ENCODE results near the gene PCDHGA1.
A peak's percentile ranks its signal among the peaks of the same experiment; 100 is the strongest.
"Not testable (repeated sequence)": the region's sequence is repeated elsewhere in the genome, so short reads cannot be mapped to it uniquely, and the experiment has no call there.

Gene PCDHGA1

DNA sequence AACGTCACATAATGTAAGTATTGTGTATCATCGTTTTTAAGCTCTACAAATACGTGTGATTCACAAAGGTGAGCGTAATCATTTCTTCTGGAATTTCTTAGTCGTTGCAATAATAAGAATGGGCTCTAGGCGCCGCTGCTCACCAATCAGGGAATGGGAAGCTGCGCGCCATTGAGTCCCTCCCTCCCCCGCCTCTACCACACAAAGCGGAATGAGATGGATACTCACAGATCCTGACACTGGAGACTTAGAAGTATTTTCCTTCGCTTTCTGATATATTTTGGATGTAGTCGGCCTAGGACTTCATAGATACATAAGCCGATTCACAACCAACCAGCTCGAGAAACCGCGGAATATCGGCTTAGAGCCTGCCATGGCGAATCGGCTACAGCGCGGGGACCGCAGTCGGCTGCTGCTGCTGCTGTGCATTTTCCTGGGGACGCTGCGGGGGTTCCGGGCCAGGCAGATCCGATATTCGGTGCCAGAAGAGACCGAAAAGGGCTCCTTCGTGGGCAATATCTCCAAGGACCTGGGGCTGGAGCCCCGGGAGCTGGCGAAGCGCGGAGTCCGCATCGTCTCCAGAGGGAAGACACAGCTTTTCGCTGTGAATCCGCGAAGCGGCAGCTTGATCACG is 90.7 kb downstream of the PCDHGA1 start, which contains the start of gene PCDHGA11:
Gene PCDHGA11 (plus strand): TSS at position 197 of the 634 bp plus-strand sequence. CDS start 177 bp downstream, at position 374.
- H3K9ac ChIP-seq (ENCODE audit: low read length), result no peak within 1 kb of the TSS
- peak within 1 kb of the TSS in 1 of 2 donors; percentile 51 for H3K4me3 ChIP-seq (ENCODE audit: low read depth in 1 of 2, low read length in 2 of 2)
- no peaks in the 10 kb centered on the region for H3K36me3 ChIP-seq (ENCODE audit: insufficient read depth, low read length)
- H3K4me1 ChIP-seq (ENCODE audit: insufficient read depth, low read length), result no peaks in the 10 kb centered on the region
- H3K9me3 ChIP-seq (ENCODE audit: low read length), result peaks cover 73% of the 10 kb centered on the region
- H3K27ac ChIP-seq (ENCODE audit: low read depth, low read length), result no peak within 1 kb of the TSS
- no peaks in the 10 kb centered on the region for H3K27me3 ChIP-seq (ENCODE audit: control insufficient read depth in 1 of 2, insufficient read depth in 2 of 2, low read length in 2 of 2)

DNA sequence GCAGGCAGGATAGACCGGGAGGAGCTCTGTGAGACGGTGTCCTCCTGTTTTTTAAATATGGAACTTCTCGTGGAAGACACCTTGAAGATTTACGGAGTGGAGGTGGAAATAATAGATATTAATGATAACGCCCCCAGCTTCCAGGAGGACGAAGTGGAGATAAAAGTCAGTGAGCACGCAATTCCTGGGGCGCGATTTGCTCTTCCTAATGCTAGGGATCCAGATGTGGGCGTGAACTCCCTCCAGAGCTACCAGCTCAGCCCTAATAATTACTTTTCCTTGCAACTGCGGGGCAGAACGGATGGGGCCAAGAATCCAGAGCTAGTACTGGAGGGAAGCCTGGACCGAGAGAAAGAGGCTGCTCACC is 91.2 kb downstream of the PCDHGA1 start:
- Histone ChIP-seq H3K9ac (ENCODE audit: low read length) (no peak overlapping the region), H3K9me3 (ENCODE audit: low read length) (peaks cover 74% of the 10 kb centered on the region), H3K27me3 (ENCODE audit: control insufficient read depth in 1 of 2, insufficient read depth in 2 of 2, low read length in 2 of 2) (no peaks in the 10 kb centered on the region), H3K4me1 (ENCODE audit: insufficient read depth, low read length) (no peaks in the 10 kb centered on the region), H3K27ac (ENCODE audit: low read depth, low read length) (no peak overlapping the region), H3K4me3 (ENCODE audit: low read depth in 1 of 2, low read length in 2 of 2) (peak overlapping the region in 1 of 2 donors; percentile 51), H3K36me3 (ENCODE audit: insufficient read depth, low read length) (no peaks in the 10 kb centered on the region)

DNA sequence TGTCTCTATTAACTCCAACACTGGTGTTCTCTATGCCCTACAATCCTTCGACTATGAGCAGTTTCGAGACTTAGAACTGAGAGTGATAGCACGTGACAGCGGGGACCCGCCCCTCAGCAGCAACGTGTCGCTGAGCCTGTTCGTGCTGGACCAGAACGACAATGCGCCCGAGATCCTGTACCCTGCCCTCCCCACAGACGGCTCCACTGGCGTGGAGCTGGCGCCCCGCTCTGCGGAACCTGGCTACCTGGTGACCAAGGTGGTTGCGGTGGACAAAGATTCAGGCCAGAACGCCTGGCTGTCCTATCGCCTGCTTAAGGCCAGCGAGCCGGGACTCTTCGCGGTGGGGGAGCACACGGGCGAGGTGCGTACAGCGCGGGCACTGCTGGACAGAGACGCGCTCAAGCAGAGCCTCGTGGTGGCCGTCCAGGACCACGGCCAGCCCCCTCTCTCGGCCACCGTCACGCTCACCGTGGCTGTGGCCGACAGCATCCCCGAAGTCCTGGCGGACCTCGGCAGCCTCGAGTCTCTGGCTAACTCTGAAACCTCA is 92.5 kb downstream of the PCDHGA1 start:
- peaks cover 81% of the 10 kb centered on the region for H3K9me3 ChIP-seq (ENCODE audit: low read length)
- H3K9ac ChIP-seq (ENCODE audit: low read length), result no peak overlapping the region
- no peaks in the 10 kb centered on the region for H3K4me1 ChIP-seq (ENCODE audit: insufficient read depth, low read length)
- no peak overlapping the region for H3K27ac ChIP-seq (ENCODE audit: low read depth, low read length)
- H3K4me3 ChIP-seq (ENCODE audit: low read depth in 1 of 2, low read length in 2 of 2), result peak overlapping the region; percentile 14 to 28
- no peaks in the 10 kb centered on the region for H3K27me3 ChIP-seq (ENCODE audit: control insufficient read depth in 1 of 2, insufficient read depth in 2 of 2, low read length in 2 of 2)
- H3K36me3 ChIP-seq (ENCODE audit: insufficient read depth, low read length), result no peaks in the 10 kb centered on the region

DNA sequence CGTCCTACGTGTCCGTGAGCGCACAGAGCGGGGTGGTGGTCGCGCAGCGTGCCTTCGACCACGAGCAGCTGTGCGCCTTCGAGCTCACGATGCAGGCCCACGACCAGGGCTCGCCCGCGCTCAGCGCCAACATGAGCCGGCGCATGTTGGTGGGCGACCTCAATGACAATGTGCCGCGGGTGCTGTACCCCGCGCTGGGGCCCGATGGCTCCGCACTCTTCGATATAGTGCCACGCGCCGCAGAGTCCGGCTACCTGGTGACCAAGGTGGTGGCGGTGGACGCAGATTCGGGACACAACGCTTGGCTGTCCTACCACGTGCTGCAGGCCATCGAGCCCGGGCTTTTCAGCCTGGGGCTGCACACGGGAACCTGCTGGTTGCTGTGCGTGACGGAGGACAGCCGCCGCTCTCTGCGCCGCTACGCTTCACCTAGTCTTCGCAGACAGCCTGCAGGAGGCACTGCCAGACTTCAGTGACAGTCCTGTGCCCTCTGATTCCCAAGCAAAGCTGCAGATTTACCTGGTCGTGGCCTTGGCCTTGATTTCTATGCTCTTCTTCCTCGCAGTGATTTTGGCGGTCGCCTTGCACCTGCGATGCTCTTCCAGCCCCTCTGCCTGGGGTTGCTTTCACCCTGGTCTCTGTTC is 97.6 kb downstream of the PCDHGA1 start:
- Histone ChIP-seq H3K4me1 (ENCODE audit: insufficient read depth, low read length) (no peaks in the 10 kb centered on the region), H3K27me3 (ENCODE audit: control insufficient read depth in 1 of 2, insufficient read depth in 2 of 2, low read length in 2 of 2) (no peaks in the 10 kb centered on the region), H3K36me3 (ENCODE audit: insufficient read depth, low read length) (no peaks in the 10 kb centered on the region), H3K4me3 (ENCODE audit: low read depth in 1 of 2, low read length in 2 of 2) (peak overlapping the region; percentile 3 to 32), H3K9ac (ENCODE audit: low read length) (no peak overlapping the region), H3K9me3 (ENCODE audit: low read length) (peaks cover 65% of the 10 kb centered on the region), H3K27ac (ENCODE audit: low read depth, low read length) (no peak overlapping the region)

DNA sequence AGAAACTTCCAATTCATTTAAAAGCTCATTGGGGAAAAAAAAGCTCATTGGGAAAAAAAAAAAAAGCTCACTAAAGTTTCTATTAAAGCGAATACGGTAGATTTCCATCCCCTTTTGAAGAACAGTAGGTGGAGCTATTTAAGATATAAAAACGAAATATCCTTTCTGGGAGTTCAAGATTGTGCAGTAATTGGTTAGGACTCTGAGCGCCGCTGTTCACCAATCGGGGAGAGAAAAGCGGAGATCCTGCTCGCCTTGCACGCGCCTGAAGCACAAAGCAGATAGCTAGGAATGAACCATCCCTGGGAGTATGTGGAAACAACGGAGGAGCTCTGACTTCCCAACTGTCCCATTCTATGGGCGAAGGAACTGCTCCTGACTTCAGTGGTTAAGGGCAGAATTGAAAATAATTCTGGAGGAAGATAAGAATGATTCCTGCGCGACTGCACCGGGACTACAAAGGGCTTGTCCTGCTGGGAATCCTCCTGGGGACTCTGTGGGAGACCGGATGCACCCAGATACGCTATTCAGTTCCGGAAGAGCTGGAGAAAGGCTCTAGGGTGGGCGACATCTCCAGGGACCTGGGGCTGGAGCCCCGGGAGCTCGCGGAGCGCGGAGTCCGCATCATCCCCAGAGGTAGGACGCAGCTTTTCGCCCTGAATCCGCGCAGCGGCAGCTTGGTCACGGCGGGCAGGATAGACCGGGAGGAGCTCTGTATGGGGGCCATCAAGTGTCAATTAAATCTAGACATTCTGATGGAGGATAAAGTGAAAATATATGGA is 100.2 kb downstream of the PCDHGA1 start, which contains the start of gene PCDHGA12:
Gene PCDHGA12 (plus strand): TSS at position 176 of the 782 bp plus-strand sequence. CDS start 253 bp downstream, at position 429.
- Histone ChIP-seq H3K9ac (ENCODE audit: low read length) (no peak within 1 kb of the TSS), H3K36me3 (ENCODE audit: insufficient read depth, low read length) (no peaks in the 10 kb centered on the region), H3K4me3 (ENCODE audit: low read depth in 1 of 2, low read length in 2 of 2) (peak within 1 kb of the TSS in 1 of 2 donors; percentile 51), H3K9me3 (ENCODE audit: low read length) (peaks cover 68% of the 10 kb centered on the region), H3K27me3 (ENCODE audit: control insufficient read depth in 1 of 2, insufficient read depth in 2 of 2, low read length in 2 of 2) (no peaks in the 10 kb centered on the region), H3K4me1 (ENCODE audit: insufficient read depth, low read length) (no peaks in the 10 kb centered on the region), H3K27ac (ENCODE audit: low read depth, low read length) (no peak within 1 kb of the TSS)

DNA sequence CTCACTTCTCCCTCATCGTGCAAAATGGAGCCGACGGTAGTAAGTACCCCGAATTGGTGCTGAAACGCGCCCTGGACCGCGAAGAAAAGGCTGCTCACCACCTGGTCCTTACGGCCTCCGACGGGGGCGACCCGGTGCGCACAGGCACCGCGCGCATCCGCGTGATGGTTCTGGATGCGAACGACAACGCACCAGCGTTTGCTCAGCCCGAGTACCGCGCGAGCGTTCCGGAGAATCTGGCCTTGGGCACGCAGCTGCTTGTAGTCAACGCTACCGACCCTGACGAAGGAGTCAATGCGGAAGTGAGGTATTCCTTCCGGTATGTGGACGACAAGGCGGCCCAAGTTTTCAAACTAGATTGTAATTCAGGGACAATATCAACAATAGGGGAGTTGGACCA is 101.0 kb downstream of the PCDHGA1 start:
- Histone ChIP-seq H3K9me3 (ENCODE audit: low read length) (peaks cover 63% of the 10 kb centered on the region), H3K27ac (ENCODE audit: low read depth, low read length) (no peak overlapping the region), H3K4me3 (ENCODE audit: low read depth in 1 of 2, low read length in 2 of 2) (peak overlapping the region in 1 of 2 donors; percentile 51), H3K9ac (ENCODE audit: low read length) (no peak overlapping the region), H3K27me3 (ENCODE audit: control insufficient read depth in 1 of 2, insufficient read depth in 2 of 2, low read length in 2 of 2) (no peaks in the 10 kb centered on the region), H3K36me3 (ENCODE audit: insufficient read depth, low read length) (no peaks in the 10 kb centered on the region), H3K4me1 (ENCODE audit: insufficient read depth, low read length) (no peaks in the 10 kb centered on the region)

DNA sequence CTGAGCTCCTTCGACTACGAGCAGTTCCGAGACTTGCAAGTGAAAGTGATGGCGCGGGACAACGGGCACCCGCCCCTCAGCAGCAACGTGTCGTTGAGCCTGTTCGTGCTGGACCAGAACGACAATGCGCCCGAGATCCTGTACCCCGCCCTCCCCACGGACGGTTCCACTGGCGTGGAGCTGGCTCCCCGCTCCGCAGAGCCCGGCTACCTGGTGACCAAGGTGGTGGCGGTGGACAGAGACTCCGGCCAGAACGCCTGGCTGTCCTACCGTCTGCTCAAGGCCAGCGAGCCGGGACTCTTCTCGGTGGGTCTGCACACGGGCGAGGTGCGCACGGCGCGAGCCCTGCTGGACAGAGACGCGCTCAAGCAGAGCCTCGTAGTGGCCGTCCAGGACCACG is 102.0 kb downstream of the PCDHGA1 start:
- Histone ChIP-seq H3K4me3 (ENCODE audit: low read depth in 1 of 2, low read length in 2 of 2) (peak overlapping the region in 1 of 2 donors; percentile 51), H3K9me3 (ENCODE audit: low read length) (peaks cover 57% of the 10 kb centered on the region)
- not testable (repeated sequence) for H3K27ac ChIP-seq (ENCODE audit: low read depth, low read length); H3K27me3 ChIP-seq (ENCODE audit: control insufficient read depth in 1 of 2, insufficient read depth in 2 of 2, low read length in 2 of 2); H3K4me1 ChIP-seq (ENCODE audit: insufficient read depth, low read length); H3K9ac ChIP-seq (ENCODE audit: low read length); H3K36me3 ChIP-seq (ENCODE audit: insufficient read depth, low read length)

DNA sequence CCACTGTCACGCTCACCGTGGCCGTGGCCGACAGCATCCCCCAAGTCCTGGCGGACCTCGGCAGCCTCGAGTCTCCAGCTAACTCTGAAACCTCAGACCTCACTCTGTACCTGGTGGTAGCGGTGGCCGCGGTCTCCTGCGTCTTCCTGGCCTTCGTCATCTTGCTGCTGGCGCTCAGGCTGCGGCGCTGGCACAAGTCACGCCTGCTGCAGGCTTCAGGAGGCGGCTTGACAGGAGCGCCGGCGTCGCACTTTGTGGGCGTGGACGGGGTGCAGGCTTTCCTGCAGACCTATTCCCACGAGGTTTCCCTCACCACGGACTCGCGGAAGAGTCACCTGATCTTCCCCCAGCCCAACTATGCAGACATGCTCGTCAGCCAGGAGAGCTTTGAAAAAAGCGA is 102.4 kb downstream of the PCDHGA1 start:
- not testable (repeated sequence) for H3K27me3 ChIP-seq (ENCODE audit: control insufficient read depth in 1 of 2, insufficient read depth in 2 of 2, low read length in 2 of 2); H3K4me1 ChIP-seq (ENCODE audit: insufficient read depth, low read length); H3K36me3 ChIP-seq (ENCODE audit: insufficient read depth, low read length); H3K27ac ChIP-seq (ENCODE audit: low read depth, low read length); H3K9ac ChIP-seq (ENCODE audit: low read length)
- Histone ChIP-seq H3K4me3 (ENCODE audit: low read depth in 1 of 2, low read length in 2 of 2) (peak overlapping the region in 1 of 2 donors; percentile 14), H3K9me3 (ENCODE audit: low read length) (peaks cover 52% of the 10 kb centered on the region)

DNA sequence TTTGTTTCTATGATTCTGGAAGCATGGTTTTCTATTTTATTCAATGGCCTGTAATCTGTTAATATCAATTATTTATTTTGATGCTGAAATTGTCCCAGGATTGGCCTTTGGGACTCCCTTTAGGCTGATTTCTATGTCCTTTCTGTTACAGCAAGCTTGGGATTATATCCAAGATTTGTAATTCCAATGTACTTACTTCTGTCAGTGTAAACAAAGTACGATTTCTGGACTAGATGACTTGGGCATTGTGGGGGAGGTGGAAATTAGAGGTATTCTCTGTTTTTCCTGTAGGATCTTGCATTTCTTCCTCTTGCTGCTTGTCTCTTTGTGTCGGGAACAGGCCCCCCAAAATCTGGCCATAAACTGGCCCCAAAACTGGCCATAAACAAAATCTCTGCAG is 103.7 kb downstream of the PCDHGA1 start:
- no peak overlapping the region for H3K9ac ChIP-seq (ENCODE audit: low read length)
- H3K27me3 ChIP-seq (ENCODE audit: control insufficient read depth in 1 of 2, insufficient read depth in 2 of 2, low read length in 2 of 2), result no peaks in the 10 kb centered on the region
- no peak overlapping the region for H3K4me3 ChIP-seq (ENCODE audit: low read depth in 1 of 2, low read length in 2 of 2)
- H3K4me1 ChIP-seq (ENCODE audit: insufficient read depth, low read length), result no peaks in the 10 kb centered on the region
- H3K9me3 ChIP-seq (ENCODE audit: low read length), result peaks cover 47% of the 10 kb centered on the region
- no peak overlapping the region for H3K27ac ChIP-seq (ENCODE audit: low read depth, low read length)
- no peaks in the 10 kb centered on the region for H3K36me3 ChIP-seq (ENCODE audit: insufficient read depth, low read length)

DNA sequence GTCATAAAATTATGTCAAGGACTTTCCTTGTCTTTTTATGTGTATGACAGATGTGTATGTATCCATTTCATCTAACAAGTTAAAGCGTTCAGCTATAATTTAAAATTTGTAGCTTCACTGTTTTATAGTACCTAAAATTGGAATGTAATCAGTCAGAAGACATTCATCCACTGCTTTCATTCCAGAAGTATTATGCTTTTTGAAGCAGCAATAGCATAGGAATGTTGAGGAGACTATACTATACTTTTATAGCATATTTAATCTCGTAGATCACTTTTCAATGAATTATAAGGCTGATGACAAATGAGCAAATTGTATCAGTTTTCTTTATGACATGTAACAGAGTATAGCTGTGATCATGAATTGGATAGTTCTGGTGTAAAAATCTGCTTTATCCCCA is 106.9 kb downstream of the PCDHGA1 start:
- H3K9me3 ChIP-seq (ENCODE audit: low read length), result peaks cover 37% of the 10 kb centered on the region
- no peaks in the 10 kb centered on the region for H3K4me1 ChIP-seq (ENCODE audit: insufficient read depth, low read length)
- H3K27me3 ChIP-seq (ENCODE audit: control insufficient read depth in 1 of 2, insufficient read depth in 2 of 2, low read length in 2 of 2), result no peaks in the 10 kb centered on the region
- no peak overlapping the region for H3K27ac ChIP-seq (ENCODE audit: low read depth, low read length)
- no peak overlapping the region for H3K9ac ChIP-seq (ENCODE audit: low read length)
- H3K36me3 ChIP-seq (ENCODE audit: insufficient read depth, low read length), result no peaks in the 10 kb centered on the region
- H3K4me3 ChIP-seq (ENCODE audit: low read depth in 1 of 2, low read length in 2 of 2), result no peak overlapping the region

DNA sequence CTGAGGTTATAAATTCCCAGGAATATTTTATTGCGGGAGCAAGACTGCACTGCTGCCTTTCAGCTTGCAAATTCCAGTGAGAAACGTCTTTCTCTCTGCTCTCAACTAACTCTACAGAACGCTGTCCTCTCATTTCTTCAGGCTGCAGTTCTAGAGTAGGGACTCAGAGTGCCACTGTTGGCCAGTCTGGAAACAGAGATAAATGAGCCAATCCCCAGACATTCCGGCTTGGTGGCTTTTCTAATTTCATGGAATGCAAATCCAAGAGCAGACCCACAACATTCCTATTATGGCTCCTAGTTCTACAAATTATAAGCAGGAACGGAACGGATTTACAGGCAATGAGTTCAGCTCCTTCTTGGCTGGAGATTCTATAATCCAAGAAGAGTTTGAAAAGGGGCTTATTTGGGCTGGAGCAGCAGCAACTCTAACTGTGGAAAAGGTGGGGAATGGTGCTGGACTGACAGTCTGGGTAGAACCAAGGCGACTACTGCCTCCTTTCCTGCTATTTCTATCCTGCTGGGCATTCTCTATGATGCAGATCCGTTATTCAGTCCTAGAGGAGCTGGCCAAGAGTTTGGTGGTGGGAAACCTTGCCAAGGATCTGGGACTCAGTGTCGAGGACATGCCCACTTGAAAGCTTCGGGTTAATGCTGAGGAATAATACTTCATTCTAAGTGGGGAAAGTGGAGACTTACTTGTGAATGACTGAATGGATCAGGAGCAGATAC is 109.3 kb downstream of the PCDHGA1 start:
- Histone ChIP-seq H3K27me3 (ENCODE audit: control insufficient read depth in 1 of 2, insufficient read depth in 2 of 2, low read length in 2 of 2) (no peaks in the 10 kb centered on the region), H3K4me3 (ENCODE audit: low read depth in 1 of 2, low read length in 2 of 2) (peak overlapping the region in 1 of 2 donors; percentile 1), H3K27ac (ENCODE audit: low read depth, low read length) (no peak overlapping the region), H3K9ac (ENCODE audit: low read length) (no peak overlapping the region), H3K36me3 (ENCODE audit: insufficient read depth, low read length) (no peaks in the 10 kb centered on the region), H3K9me3 (ENCODE audit: low read length) (peaks cover 22% of the 10 kb centered on the region), H3K4me1 (ENCODE audit: insufficient read depth, low read length) (no peaks in the 10 kb centered on the region)
